Neuron (in vitro differentiated cells): Measurements from ENCODE around the gene ITGAD.

Experiments
- H2AFZ ChIP-seq: one replicate; pipeline ENCODE4 v1.6.1; 2013; ENCODE audit warnings: low read depth, mild to moderate bottlenecking, inconsistent platforms, low read length, moderate library complexity
- H3K27me3 ChIP-seq: one replicate; pipeline ENCODE4 v1.6.1; 2013; ENCODE audit warnings: low read length; ENCODE audit not compliant: insufficient read depth
- H3K36me3 ChIP-seq: one replicate; pipeline ENCODE4 v1.6.1; 2013; ENCODE audit warnings: low read length; ENCODE audit not compliant: insufficient read depth
- H3K4me1 ChIP-seq: one replicate; pipeline ENCODE4 v1.6.1; 2013; ENCODE audit warnings: low read length; ENCODE audit not compliant: insufficient read depth
- H3K4me3 ChIP-seq: 2 replicates; pipeline ENCODE4 v1.5.1; 2013; ENCODE audit warnings: mild to moderate bottlenecking, low read length, moderate library complexity
- H3K9me3 ChIP-seq: one replicate; pipeline ENCODE4 v1.6.1; 2013; ENCODE audit warnings: low read length

ITGAD gene

GRCh38 chr16:31401436-31401835, 8.3 kb downstream of the ITGAD start:
- Histone ChIP-seq H3K36me3 (no peaks in the 10 kb centered on the region), H3K9me3 (no peaks in the 10 kb centered on the region), H2AFZ (no peak overlapping the region), H3K4me3 (no peak overlapping the region), H3K4me1 (no peaks in the 10 kb centered on the region), H3K27me3 (peaks cover 3% of the 10 kb centered on the region)

- H2AFZ ChIP-seq = no peak overlapping the region
- no peaks in the 10 kb centered on the region for H3K4me1 ChIP-seq
- H3K4me3 ChIP-seq = no peak overlapping the region
Measured at GRCh38 chr16:31402687-31403086, 9.6 kb downstream of the ITGAD start.

GRCh38 chr16:31403590-31404352, 10.6 kb downstream of the ITGAD start:
- Histone ChIP-seq H3K4me3 (no peak overlapping the region), H3K36me3 (no peaks in the 10 kb centered on the region), H3K4me1 (no peaks in the 10 kb centered on the region), H3K9me3 (no peaks in the 10 kb centered on the region), H2AFZ (no peak overlapping the region), H3K27me3 (peaks cover 3% of the 10 kb centered on the region)

More at GRCh38 chr16:31402687-31403086, 9.6 kb downstream of the ITGAD start:
- Histone ChIP-seq H3K9me3 (no peaks in the 10 kb centered on the region), H3K27me3 (peaks cover 3% of the 10 kb centered on the region), H3K36me3 (no peaks in the 10 kb centered on the region)

GRCh38 chr16:31404353-31405064, 11.4 kb downstream of the ITGAD start:
- no peaks in the 10 kb centered on the region for H3K4me1 ChIP-seq
- H2AFZ ChIP-seq = no peak overlapping the region
- H3K9me3 ChIP-seq = no peaks in the 10 kb centered on the region
- H3K27me3 ChIP-seq = peaks cover 3% of the 10 kb centered on the region
- no peaks in the 10 kb centered on the region for H3K36me3 ChIP-seq
- no peak overlapping the region for H3K4me3 ChIP-seq

GRCh38 chr16:31407406-31407805, 14.3 kb downstream of the ITGAD start:
- H3K36me3 ChIP-seq = no peaks in the 10 kb centered on the region
- peaks cover 5% of the 10 kb centered on the region for H3K4me1 ChIP-seq
- no peak overlapping the region for H2AFZ ChIP-seq
- H3K9me3 ChIP-seq = no peaks in the 10 kb centered on the region
- no peak overlapping the region for H3K4me3 ChIP-seq
- peaks cover 4% of the 10 kb centered on the region for H3K27me3 ChIP-seq

GRCh38 chr16:31409433-31409832, 16.3 kb downstream of the ITGAD start:
- peaks cover 5% of the 10 kb centered on the region for H3K4me1 ChIP-seq
- H2AFZ ChIP-seq = no peak overlapping the region
- peaks cover 4% of the 10 kb centered on the region for H3K27me3 ChIP-seq
- H3K36me3 ChIP-seq = no peaks in the 10 kb centered on the region
- no peak overlapping the region for H3K4me3 ChIP-seq
- H3K9me3 ChIP-seq = no peaks in the 10 kb centered on the region

GRCh38 chr16:31410082-31410481, 16.9 kb downstream of the ITGAD start:
- H3K27me3 ChIP-seq = peaks cover 5% of the 10 kb centered on the region
- H3K4me3 ChIP-seq = no peak overlapping the region
- peaks cover 5% of the 10 kb centered on the region for H3K4me1 ChIP-seq
- H2AFZ ChIP-seq = no peak overlapping the region
- H3K9me3 ChIP-seq = no peaks in the 10 kb centered on the region
- H3K36me3 ChIP-seq = no peaks in the 10 kb centered on the region

- Histone ChIP-seq H3K27me3 (peaks cover 8% of the 10 kb centered on the region), H3K4me1 (peaks cover 5% of the 10 kb centered on the region), H3K36me3 (no peaks in the 10 kb centered on the region), H3K9me3 (no peaks in the 10 kb centered on the region), H2AFZ (no peak overlapping the region), H3K4me3 (no peak overlapping the region)
Measured at GRCh38 chr16:31411024-31411844, 18.1 kb downstream of the ITGAD start.

- H3K4me1 ChIP-seq = peaks cover 5% of the 10 kb centered on the region
- H3K27me3 ChIP-seq = peaks cover 8% of the 10 kb centered on the region
- H3K36me3 ChIP-seq = no peaks in the 10 kb centered on the region
- H3K4me3 ChIP-seq = no peak overlapping the region
- H3K9me3 ChIP-seq = no peaks in the 10 kb centered on the region
- H2AFZ ChIP-seq = no peak overlapping the region
Measured at GRCh38 chr16:31412750-31413149, 19.6 kb downstream of the ITGAD start.

- H3K36me3 ChIP-seq = no peaks in the 10 kb centered on the region
- H2AFZ ChIP-seq = no peak overlapping the region
- peaks cover 1% of the 10 kb centered on the region for H3K9me3 ChIP-seq
- H3K4me3 ChIP-seq = no peak overlapping the region
- peaks cover 8% of the 10 kb centered on the region for H3K27me3 ChIP-seq
- H3K4me1 ChIP-seq = peaks cover 5% of the 10 kb centered on the region
Measured at GRCh38 chr16:31413381-31413780, 20.2 kb downstream of the ITGAD start.

- peaks cover 2% of the 10 kb centered on the region for H3K9me3 ChIP-seq
- peaks cover 8% of the 10 kb centered on the region for H3K27me3 ChIP-seq
- no peak overlapping the region for H2AFZ ChIP-seq
- peaks cover 5% of the 10 kb centered on the region for H3K4me1 ChIP-seq
- no peaks in the 10 kb centered on the region for H3K36me3 ChIP-seq
- no peak overlapping the region for H3K4me3 ChIP-seq
Measured at GRCh38 chr16:31413943-31414342, 20.8 kb downstream of the ITGAD start.

- no peak overlapping the region for H3K4me3 ChIP-seq
- peaks cover 5% of the 10 kb centered on the region for H3K4me1 ChIP-seq
- peaks cover 8% of the 10 kb centered on the region for H3K27me3 ChIP-seq
- H3K36me3 ChIP-seq = no peaks in the 10 kb centered on the region
- H2AFZ ChIP-seq = no peak overlapping the region
- H3K9me3 ChIP-seq = peaks cover 2% of the 10 kb centered on the region
Measured at GRCh38 chr16:31414706-31415105, 21.6 kb downstream of the ITGAD start.

- peaks cover 8% of the 10 kb centered on the region for H3K27me3 ChIP-seq
- no peaks in the 10 kb centered on the region for H3K36me3 ChIP-seq
- H2AFZ ChIP-seq = no peak overlapping the region
- H3K4me1 ChIP-seq = peaks cover 3% of the 10 kb centered on the region
- peaks cover 2% of the 10 kb centered on the region for H3K9me3 ChIP-seq
- no peak overlapping the region for H3K4me3 ChIP-seq
Measured at GRCh38 chr16:31416371-31416770, 23.2 kb downstream of the ITGAD start.
